ENCODE data around the gene WDR5.

Gene WDR5

DNA sequence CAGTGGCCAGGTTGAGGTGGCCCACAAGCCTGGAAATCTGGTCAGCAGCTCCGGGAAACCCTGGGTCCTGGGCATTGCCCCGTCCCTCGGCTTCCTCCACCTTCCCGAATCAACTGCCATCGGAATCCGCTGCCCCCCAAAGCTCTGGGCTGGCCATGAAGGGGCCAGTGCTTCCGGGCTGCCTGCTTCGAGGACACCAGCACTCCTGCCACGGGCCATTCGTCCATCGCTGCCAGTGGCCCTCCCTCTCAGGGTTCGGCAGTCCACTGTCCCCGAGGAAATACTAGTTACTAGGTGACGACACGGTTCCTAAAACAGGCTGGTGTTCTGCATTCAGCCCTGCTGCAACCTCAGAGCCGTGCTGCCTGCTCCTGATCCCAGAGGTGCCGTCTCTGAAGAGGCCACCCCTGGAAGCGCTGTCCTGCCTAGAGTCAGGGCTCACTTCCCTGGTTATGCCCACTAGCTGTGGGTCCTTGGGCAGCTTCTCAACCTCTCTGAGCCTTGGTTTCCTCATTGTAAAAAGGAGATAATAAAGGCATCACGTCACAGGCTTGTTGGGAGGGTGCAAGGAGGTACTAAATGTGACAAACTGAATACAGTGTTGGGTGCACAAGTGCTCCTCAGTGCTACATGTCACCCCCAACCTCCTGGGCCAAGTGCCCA lies 3.5 kb upstream of the WDR5 start:
- DNase-seq (ENCODE audit: low read depth) = no peak

DNA sequence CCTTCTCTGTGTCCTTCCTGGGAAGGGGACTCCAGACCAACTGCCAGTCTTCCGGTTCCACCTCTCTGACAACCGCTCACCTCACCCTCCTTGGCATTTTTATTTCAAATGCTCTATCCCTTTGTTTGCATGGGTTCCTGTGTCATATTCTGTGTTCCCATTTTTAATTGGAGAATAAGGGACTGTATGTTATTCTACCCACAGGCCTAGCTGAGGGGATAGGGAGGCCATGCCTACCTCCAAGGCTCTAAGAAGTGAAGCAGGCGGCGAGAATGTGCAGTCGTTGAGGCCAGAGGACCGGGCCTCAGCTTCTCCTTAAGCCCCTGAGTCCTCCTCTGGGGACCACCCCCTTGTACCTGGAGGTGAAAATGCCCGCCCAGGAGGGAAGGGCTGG lies 936 bp upstream of the WDR5 start:
- no peak for DNase-seq (ENCODE audit: low read depth)

DNA sequence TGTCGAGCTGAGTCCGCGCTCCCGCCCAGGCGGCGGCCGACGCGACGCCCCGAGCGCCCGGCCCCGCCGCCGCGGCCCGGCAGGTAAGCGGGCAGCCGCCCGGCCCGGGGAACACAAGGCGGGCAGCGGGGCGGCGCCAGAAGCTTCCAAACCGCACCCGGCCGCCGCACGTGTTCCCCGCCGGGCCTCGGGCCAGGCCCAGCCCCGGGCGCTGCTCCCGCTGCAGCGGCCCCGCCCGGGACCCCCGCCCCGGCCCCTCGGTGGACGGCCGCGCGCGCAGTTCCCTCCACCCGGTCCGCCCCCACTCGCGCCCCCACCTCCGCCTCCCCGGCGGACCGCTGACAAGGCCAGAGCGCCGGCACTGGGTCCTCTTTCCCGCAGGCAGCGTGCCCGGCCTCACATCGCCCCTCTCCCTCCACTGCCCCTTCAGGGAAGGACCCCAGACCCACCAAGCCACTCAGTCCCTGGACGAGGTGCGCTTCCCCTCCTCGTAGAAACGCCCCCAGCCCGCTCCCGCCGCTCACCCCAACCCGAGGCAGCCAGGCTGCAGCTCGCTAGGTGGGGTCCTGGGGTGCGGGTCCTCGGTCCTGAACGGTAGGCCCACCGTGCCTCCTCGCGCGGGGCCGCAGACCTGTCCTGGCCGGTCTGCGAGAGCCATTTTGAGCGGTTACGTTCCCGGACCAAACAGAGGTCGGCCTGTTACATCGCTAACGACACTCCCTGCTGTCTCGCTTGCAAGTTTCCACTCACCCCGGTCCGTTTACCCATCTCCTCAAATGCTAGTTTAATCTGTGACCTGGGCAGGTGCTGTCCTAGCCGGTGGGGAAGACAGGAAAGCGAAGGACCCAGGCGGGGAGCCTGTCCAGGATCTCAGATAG lies 475 bp downstream of the WDR5 start:
- DNase-seq (ENCODE audit: low read depth) = no peak

DNA sequence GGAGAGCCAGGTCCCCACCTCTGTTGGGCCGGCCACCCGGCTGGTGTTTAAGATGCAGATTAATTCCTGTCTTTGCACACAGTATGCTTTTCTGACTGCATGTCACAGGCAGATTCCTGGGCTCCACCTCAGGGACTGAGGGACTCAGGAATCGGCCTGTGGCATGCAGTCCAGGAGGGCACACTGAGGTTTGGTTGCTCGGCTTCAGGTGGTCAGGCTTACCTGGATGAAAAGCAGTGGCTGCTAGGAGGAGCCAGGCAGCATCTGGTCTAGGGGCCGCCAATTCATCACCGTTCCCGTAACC lies 1.1 kb downstream of the WDR5 start:
- DNase-seq (ENCODE audit: low read depth) = no peak

DNA sequence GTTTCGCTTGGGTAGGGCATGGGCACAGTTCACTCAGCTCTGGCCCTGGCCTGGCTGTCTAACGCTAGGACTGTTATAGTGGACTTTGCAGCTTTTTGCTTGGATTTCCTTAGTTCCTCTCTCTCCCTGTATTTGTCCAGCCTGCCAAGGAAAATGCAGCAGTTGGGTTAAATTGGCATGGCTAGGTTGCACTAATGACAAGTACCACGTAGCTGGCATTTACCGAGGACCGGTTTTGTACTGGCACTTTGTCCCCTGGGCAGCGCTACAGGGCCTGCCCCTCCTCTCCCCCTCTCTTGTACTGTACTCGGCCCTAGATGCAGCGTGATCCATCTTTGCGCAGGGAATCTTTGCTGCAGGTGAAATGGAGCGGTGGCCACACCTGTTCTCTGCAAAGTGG lies 2.4 kb downstream of the WDR5 start:
- DNase-seq (ENCODE audit: low read depth) = no peak

DNA sequence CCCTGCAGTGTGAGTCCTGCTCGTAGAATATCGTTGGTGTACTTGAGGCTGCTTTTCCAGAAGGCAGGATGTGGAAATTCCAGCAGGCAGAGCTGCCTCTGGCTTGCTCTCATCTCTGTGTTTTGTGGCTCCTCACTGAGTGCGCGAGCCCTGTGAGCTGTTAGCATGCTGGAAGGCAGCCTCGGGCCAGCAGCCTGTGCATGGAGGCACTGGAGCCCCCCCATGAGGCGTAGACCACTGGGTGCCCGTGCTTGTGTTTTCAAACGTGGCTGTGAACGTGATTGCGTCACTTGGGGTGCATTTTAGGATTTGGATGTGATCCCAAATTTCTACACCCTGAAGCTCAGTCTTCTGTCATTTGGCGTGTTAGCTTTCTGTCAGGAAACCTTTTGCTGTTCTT lies 3.2 kb downstream of the WDR5 start:
- no peak for DNase-seq (ENCODE audit: low read depth)

DNA sequence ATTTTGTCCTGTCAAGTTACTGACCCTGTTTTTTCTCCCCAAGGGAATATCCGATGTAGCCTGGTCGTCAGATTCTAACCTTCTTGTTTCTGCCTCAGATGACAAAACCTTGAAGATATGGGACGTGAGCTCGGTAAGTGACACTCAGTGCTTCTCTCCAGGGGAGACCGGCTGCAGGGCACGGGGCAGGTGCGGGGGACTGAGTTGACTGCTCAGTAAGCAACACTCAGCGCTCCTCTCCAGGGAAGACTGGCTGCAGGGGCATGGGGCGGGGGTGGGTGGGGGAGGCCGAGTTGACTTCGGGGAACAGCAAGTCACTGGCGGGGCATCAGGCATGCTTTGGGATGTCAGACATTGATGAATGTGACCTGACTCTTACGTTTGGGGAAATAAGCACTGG lies 6.0 kb downstream of the WDR5 start:
- DNase-seq (ENCODE audit: low read depth) = no peak

DNA sequence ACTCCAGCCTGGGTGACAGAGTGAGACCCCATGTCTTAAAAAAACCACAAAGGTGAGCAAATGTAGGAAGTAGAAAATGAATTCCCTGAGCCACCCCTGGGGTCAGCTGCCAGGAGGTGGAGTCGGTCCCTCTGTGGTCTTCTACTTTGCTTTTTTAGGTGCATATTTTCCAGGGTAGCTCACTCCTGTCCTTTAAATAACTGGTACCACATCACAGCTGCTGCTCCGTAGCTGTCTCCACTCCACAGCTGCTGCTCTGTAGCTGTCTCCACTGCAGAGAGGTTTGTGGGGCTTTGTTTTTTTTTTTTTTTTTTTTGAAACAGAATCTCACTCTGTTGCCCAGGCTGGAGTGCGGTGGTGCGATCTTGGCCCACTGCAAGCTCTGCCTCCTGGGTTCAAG lies 8.9 kb downstream of the WDR5 start:
- no peak for DNase-seq (ENCODE audit: low read depth)

DNA sequence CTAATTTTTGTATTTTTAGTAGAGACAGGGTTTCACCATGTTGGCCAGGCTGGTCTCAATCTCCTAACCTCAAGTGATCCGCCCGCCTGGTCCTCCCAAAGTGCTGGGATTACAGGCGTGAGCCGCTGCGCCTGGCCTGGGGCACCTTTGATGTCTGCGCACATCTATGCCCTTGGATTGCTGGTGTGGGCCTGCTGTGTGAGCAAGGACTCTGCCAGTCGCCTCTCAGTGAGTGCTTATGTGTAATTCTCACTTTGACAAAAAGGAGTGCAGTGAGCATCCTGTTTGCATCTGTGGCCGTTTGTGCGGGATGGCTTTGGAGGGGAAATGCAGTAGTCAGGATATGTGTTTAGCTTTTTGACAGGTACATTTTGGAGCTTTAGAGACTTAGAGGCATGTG lies 9.4 kb downstream of the WDR5 start:
- DNase-seq (ENCODE audit: low read depth) = no peak

DNA sequence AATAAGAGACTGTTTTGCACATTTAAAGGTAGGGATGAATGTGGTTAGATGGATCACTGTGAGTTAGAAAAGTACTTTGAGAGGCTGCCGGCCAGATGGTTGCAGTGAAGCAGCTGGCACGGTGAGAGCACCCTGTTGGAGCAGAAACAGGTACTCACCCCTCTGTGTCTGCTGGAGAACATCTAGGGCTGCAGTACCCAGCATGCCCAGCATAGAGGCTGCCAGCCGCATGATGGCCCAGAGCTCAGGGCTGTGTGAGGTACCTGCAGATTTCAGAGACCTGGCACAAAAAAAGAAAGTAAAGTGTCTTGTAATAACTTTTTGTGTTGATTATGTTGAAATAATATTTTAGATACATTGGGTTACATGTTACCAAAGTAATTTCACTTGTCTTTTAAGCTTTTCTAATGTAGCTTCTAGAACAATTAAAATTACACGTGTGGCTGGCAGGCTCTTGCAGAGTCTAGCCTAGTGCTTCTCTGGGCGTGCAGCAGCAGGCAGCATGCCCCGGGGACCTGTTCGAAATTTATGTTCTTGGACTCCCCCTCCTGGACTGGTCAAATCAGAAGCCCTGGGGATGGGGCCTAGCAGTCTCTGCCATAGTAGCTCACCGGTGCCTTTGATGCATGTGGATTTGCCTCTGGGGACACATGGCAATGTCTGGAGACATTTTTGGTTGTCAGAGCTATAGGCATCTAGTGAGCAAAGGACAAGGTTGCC lies 11.1 kb downstream of the WDR5 start:
- no peak for DNase-seq (ENCODE audit: low read depth)

DNA sequence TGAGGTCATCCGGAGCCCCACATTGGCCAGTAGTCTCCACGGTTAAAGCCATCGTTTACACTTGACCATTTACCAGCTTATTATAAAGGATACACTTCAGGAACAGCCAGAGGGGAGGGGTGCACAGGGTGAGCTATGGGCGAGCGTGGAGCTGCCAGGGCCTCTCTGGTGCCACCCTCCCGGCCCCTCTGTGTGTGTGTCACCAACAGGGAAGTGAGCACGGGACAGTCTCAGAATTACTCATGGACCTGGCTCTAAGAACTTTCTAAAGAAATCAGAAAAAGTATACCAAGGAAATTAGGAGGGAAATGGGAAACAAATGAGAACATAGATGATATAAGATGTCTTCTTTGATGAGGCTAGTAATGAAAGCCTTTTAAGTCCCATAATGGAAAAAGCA lies 13.5 kb downstream of the WDR5 start:
- no peak for DNase-seq (ENCODE audit: low read depth)

DNA sequence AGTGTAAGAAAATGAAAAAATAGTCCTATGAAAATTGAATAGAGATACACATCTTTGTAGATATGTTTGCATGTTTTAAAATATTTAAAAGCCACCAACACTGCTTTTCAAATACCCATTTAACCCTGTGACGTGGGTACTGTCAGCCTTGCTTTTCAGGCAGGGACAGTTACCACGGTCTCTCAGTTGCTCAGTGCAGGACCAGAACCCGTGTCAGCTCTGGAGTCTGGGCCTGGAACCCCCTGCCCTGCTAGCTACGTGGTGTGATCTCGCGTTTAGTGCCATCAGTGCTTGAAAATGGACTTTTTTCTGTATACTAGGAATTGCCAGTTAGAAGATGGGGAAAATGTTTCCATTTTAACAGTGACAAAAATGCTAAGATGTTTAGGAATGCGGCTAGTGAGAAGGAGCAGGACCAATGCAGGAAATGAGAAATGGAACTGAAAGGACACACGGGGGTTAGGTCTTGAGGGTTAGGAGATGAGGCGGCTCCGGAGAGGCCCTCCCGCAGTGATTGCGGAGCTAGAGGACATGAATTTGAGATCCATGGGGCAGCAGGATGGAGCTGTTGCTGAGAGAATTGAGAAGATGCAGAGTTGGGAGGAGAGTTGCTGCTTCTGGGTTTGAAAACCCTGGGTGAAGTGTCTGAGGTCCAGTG lies 14.8 kb downstream of the WDR5 start:
- no peak for DNase-seq (ENCODE audit: low read depth)

DNA sequence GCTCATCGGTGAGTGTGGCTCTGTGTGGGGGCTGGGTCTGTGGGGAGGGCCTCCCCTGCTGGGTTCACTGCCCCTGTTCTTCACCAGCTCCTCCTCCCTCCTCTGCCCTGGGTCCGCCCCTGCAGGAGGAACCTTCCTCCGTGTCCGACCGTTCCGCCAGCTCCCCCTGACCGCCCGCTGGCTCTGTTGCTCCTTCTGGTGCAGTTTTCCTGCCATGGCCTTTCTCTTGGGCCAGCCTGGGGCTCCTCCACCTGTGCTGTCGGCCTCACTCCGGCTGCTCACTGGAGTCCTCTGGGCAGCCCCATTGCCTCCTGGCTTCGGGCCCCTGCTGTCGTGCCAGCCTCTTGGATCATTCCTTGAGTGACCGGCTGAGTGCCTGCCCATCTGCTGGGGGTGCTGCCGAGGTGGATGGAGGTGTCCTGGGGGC lies 16.2 kb downstream of the WDR5 start:
- no peak for DNase-seq (ENCODE audit: low read depth)

DNA sequence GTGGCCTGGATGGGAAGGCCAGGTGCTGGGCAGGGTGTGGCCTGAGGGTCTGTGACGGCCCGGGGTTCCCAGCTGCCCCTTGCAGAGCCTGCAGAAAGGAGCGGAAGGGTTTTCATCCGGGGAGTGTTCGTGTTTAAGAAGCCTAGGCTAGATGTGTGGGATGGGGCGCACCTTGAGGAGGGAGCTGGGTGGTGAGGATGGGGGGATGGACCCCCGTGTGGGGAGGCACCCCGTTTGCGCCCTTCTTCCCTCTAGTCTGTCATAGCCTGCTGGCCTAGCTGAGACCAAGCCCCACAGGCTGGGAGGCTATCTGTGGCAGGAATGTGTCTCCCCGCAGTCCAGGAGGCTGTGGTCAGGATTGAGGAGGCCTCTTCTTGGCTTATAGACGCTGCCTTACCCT lies 16.6 kb downstream of the WDR5 start:
- no peak for DNase-seq (ENCODE audit: low read depth)

DNA sequence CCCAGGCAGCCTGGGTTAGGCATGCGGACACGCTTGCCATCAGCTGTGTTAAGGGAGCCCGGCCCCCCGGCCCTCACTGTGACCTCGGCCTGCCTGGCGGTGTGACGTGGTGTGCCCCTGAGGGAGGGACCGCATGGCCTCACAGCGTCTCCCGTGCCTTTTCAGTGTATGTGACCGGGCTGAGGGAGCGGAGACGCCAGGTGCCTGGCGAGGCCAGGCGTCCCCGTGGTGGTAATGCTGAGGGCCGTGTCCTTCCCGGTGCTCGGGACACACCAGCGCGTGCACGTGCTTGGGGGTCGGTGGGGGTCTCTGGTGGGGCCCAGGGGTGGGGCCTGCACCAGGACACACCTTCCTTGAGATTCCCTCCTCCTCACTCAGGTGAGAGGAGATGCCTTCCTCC lies 17.6 kb downstream of the WDR5 start:
- DNase-seq (ENCODE audit: low read depth) = no peak

DNA sequence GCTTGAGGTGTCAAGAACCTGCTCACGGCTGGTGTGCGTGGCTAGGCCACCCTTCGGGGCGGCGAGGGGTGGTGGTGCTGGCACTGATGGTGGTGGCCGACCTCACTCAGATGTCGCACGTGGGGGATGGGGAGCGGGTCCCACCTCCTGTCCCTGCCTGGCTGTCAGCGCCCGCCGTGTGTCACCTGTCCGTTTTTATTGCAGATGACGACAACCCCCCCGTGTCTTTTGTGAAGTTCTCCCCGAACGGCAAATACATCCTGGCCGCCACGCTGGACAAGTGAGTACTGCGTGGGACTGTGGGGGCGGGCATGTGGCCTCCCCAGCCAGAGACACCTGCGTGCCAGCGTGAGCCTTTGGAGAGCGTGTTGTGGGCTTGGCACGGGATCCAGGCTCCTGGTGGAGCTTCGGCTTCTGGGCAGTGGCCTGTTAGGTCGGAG lies 18.4 kb downstream of the WDR5 start:
- DNase-seq (ENCODE audit: low read depth) = no peak

DNA sequence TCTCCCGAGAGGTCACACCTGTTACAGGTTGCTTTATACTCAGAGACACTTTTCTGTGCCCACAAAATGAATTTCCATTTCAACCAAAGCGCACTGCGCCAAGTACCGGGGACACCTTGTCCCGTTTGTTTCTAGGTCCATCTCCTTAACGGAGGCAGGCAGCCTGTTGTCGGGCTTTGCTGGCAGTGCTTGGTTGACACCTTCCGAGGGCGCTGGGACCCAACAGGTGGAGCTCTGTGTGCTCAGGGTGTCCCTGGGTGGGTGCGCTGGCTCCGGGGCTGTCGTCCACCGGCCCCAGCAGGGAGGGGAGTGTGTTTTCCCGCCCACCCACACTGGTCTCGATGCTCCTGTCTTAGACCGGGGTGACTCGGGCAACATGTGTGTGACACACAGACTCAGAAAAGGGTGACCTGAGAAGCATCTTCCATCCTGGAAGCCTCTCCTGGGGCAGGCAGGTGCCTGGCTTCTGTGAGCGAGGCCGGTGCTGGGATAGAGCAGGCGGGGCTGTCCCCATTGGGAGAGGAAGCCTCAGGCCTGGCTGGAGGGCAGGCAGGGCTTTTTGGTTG lies 20.0 kb downstream of the WDR5 start:
- DNase-seq (ENCODE audit: low read depth) = no peak

DNA sequence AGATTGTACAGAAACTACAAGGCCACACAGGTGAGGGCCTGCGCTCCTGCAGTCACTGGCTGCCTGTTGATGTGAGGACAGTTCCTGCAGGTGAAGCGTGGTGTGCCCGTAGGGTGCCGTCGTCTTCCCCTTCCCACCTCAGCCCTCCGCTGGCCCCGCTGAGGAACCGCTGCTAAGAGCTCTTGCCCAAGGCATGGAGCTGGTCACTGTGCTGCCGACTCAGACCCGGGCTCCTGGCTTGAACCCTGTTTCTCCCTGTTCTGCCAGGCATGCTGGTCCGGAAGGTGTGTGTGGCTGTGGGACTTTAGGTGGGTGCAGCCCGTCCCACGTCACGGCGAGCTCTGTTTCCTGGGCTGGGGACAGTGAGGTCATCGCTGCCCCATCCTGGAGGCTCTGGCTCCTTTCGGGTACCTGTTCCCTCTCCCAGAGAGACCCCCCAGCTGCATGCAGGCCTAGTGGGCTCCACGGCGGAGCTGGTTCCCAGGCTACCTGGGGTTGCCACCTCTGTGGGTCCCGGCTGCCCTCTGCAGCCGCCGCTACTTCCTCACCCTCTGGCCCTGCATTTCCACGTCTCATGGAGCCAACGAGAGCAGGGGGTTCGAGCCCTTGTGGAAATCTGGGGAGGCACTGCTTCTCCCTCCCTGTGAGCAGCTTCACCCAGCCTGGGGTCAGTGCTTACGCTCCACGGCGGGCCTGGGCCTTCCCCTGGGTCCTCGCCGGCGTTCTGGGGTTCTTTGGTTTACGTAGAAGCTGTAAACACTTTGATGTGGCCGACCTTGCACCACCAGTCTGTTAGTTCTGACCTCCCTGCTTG lies 20.9 kb downstream of the WDR5 start:
- no peak for DNase-seq (ENCODE audit: low read depth)

DNA sequence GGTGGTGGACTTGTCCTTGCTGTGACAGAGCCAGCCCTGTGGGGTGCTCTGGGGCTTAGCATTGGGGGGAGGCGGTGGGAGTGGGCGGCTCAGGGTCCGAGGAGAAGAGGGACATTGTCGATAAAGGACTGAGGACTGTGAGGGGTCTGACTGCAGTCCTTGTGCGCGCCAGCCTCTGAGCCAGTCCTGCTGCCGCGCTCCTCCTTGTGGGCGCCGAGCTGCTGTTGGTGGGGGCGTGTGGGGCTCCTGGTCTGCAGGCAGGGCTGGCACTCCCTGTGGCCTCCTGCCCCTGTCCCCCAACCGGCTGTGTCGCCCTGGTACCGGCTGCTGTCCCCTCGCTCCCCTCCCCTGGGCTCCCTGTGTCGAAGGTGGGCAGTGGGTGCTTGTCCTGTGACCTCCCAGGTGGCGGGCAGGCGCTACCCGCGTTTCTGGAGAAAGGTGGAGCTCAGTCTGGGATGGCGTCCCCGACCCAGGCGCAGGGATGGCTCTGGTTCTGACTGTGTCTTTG lies 21.6 kb downstream of the WDR5 start:
- DNase-seq (ENCODE audit: low read depth) = no peak

DNA sequence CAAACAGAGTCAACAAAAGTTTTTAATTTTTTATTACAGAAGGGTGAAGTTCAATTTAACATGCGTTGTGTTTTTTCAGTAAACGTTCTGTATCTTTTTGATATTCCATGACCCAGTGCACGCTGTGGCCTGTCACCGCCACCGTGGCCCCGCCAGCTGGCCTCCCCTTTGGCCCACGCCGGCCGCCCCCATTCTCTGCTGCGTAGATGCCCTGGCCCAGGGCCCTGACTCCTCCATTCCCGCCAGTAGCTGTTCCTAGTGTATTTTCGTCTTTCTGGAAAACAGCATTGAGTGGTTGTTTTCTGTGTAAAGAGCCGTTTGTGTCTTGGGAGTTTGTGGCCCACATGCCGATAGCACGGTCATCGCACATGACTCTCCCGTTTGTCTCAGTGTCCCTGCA lies 22.4 kb downstream of the WDR5 start:
- DNase-seq (ENCODE audit: low read depth) = no peak

DNA sequence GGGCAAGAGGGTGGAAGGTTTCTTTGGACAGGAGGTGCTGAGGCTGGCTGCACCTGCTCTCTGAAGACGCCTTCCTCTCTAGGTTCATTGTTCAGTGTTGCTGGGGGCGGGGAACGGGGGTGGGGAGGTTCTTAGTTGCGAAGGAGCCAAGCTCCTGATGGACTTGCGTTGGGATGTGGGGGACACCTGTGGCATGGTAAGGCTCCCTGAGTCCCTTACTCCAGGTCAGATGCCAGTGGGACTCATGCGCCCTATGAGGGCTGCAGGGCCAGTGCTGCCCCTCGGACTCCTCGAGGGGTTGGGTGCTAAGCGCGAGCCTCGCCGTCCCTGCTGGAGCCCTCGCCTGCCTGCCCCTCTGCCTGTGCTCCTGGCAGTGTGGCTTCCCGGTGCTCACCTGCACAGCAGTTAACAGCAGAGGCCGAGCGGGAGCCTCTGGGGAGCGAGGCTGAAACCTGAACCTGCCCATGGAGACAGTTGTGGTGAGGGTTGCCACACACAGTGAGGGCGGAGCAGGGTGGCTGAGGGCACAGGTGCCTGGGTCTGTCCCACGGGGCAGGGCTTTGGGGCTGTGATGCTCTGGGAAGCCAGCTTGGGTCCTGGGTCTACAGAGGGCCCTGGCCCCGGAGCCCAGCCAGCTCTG lies 23.0 kb downstream of the WDR5 start:
- DNase-seq (ENCODE audit: low read depth) = no peak

Measured in GM04504 (cell line).